GM18511 (cell line): ENCODE results near the gene DPM3.
"Not testable (repeated sequence)": the region's sequence is repeated elsewhere in the genome, so short reads cannot be mapped to it uniquely, and the experiment has no call there.

Experiments
- ATAC-seq: cut with Tn5 transposase; IDR thresholded peaks from one replicate; pipeline ENCODE4 v1.9.1; 2021; ENCODE audit warnings: mild to moderate bottlenecking, moderate library complexity; ENCODE audit not compliant: unreplicated experiment

The DPM3 gene

GRCh38 chr1:155126556-155127104, 13.7 kb downstream of the DPM3 start:
- ATAC-seq: no peak

DNA sequence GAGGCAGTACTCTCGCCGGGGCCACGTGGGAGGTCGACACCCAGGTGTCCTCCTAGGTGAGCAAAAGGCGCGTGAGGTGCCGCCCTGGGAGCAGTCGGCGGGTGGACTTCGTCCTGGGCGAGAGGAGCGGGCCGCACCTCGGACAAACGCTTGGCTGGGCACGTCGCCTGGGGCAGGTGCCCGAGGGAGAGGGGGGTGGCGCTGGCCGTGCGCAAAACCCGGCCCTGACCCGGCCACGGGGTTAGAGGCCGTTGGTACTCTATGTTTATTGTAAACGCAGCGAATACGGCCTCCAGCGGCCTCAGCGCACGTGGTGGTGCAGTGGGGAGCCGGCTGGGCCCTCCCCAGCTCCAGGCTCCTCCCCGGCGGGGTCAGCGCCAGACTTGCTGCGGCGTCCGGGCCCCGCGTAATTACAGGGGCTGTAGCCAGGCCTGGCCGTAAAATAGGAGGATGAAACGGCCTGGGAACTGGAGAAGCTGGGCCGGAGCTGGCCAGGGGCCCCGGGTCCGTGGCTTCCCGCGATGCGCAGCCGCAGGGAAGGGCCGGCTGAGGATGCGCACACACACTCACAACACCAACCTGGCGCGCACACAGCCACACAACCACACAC, 14.3 kb downstream of the DPM3 start:
- no peak for ATAC-seq

GRCh38 chr1:155125511-155125945, 14.8 kb downstream of the DPM3 start:
- ATAC-seq: no peak

- no peak for ATAC-seq
These were observed 15.5 kb downstream of the DPM3 start for GRCh38 chr1:155124503-155125463.

DNA sequence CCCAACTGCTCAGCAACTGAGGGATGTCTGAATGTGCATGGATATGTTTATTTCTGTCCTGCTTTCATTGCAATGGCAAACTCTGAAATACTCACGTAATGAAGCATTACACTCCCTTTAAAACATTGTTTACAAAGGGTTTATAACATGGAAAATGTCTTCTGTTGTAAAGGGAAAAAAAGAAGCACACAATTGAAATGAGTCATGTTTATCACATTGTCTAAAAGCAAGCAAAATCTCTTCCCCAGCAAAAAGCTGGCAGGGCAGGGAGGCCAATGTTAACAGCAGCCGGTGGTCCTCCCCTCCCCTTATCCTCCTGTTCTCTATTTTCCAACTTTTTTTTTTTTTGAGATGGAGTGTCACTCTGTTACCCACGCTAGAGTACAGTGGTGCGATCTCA, 16.5 kb downstream of the DPM3 start:
- ATAC-seq: no peak

- ATAC-seq: no peak
These were observed 18.0 kb downstream of the DPM3 start for GRCh38 chr1:155122308-155122707.

DNA sequence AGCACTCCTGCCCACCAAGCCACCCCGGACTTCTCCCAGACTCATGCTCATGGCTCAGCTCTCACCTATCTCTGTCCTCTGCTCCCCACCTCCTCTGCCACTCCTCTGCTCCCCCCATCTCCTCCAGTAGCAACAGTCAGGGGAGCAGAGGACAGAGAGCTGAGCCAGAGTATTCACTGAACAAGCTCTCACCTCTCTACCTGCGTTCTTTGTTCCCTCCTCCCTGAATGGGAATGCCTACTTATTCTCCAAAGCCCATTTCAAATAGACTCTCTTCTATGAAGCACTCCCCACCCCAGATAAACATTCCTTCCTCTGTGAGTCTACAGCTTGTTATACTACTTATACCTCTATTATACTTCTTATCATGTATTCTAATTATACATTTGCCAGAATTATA, 19.1 kb downstream of the DPM3 start:
- no peak for ATAC-seq

DNA sequence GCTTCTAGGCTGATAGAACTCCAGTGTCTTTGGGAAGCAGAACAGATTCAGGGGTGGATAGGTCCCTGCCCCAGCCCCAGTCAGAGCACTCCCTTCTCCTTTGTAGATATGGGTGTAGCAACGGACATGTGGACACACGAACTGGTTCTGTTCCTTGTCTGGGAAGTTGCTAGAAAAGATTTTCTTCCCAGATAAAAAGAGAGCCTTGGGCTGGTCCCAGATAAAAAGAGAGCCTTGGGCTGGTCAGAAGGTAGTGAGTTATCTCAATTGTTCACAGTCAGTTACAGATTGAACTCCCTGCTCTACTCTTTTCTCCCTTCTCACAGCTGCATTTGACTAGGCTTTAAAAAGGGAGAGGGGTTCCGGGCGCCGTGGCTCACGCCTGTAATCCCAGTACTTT, 20.1 kb downstream of the DPM3 start:
- ATAC-seq: no peak

GRCh38 chr1:155118090-155118489, 22.2 kb downstream of the DPM3 start:
- not testable (repeated sequence) for ATAC-seq

- ATAC-seq: no peak
These were observed 22.7 kb downstream of the DPM3 start for GRCh38 chr1:155117610-155118009.

DNA sequence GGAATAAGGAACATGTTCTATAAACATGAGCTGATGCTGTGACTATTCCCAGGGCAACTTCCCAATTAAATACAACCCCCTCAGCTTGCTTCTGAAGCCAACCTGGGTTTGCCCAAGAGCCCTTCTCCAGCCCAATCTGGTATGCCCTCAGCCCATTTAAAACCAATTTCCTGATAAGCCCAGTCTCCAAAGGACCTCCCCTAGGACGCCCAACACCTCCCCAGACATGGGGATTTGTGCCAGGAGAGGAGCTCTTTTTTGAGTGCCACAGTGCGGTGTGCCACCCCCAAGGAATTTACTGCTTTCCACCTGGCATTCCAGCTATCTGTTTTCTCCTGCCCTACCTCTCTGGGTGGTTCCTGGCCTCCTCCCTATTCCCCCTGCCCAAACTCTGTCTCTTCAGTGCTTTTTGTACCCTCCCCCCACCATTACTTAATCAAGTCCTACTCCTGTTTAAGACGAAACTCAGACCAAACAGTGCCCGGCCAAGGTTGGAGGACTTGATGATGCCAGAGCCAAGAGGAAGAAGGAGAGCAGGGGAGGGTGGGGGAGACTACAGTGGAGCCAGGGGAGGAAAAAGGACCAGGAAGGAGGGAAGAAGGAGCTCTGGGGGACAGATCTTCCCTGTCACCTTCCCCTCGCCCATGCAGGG, 24.1 kb downstream of the DPM3 start:
- ATAC-seq: no peak

DNA sequence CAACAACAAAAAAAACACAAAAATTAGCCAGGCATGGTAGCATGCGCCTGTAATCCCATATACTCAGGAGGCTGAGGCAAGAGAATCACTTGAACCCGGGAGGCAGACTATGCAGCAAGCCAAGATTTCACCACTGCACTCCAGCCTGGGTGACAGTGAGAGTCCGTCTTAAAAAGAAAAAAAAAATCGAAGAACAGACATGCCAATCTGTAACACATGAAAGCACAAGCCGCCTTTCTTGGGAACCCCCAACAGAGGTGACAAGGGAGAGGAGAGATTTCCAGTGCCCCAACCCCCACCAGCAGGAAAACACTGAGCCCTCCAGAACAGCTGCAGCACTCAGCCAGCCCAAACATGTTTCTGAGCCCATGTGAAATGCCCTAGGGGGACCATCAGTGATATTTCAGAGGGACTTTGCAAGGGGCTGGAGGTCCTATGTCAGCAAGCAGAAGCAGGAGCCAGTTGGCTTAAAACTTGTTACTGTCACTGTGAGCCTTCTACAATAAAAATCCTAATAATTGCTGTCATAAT, 26.8 kb downstream of the DPM3 start:
- ATAC-seq: no peak

DNA sequence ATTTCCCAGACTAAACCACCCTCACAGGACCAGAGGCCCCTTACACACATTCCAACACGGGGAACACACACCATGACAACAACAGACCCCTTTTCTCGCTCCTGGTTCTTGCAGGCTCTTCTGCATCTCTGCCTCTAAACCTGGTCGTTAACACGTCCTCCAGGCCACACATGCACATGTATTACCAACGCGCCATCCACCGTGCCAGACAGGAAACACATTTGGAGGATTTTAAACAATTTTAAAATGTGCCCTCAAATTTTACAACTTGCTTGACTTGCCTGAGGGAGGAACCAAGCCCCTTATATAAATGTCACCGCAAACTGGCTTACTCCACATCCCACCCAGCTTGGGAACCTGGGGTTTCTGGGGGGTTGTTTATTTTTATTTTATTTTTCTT, 29.5 kb downstream of the DPM3 start:
- ATAC-seq: no peak

DNA sequence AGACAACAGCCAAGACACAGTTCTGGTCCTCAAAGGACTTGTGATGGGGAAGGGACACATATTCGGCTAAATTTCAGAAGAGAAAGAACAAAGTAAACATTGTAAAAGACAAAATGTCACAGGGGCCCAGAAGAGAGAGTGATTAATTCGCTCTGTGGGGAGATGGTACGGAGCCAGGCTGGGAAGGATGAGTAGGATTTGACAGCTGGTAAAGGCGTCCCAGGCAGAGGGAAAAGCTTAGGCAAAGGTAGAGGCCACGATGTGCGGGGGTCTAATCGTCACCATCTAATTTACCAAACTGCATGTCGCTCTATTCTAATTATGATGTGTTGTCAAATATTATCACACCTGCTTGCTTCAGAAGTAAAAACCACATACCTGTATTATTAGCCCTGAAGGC, 29.9 kb downstream of the DPM3 start:
- no peak for ATAC-seq

- no peak for ATAC-seq
These were observed 32.0 kb downstream of the DPM3 start for GRCh38 chr1:155108296-155108695.

- ATAC-seq: no peak
These were observed 32.7 kb downstream of the DPM3 start for GRCh38 chr1:155107309-155108264.

DNA sequence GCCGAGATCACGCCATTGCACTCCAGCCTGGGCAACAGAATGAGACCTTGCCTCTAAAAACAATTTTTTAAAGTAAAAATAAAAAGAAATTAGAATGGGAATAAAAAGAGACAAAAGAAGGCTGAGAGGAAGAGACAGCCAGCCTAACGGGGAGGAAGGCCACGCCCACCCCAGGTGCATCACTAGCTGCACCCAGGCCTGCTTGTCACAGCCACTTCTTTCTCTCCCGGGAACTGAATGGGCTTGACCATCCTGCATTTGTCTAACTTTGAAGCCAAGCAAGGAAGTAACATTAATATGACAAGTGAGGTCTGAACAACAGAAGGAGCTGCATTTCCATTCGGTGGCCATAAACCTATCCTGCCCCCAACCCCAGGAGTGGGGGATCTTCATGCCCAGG, 33.5 kb downstream of the DPM3 start:
- ATAC-seq: no peak

DNA sequence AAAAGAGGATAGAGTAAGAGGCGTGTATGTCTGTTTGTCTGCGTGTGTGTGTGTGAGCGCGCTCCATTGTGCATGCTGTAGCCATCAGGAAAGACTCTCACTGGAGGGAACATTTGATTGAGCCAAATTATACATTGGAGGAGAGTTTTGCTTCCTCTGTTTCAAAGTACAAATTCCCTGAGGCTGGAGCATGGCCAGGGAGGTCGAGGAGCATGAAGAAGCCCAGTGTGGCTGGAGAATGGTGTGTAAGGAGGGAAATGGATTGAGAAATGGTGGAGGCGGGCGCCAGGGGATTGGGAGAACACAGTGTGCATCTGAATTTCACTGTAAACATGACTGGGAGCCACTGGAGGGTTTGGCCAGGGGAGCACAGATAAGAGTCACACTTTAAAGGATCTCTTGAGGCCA, 34.7 kb downstream of the DPM3 start:
- ATAC-seq: no peak

DNA sequence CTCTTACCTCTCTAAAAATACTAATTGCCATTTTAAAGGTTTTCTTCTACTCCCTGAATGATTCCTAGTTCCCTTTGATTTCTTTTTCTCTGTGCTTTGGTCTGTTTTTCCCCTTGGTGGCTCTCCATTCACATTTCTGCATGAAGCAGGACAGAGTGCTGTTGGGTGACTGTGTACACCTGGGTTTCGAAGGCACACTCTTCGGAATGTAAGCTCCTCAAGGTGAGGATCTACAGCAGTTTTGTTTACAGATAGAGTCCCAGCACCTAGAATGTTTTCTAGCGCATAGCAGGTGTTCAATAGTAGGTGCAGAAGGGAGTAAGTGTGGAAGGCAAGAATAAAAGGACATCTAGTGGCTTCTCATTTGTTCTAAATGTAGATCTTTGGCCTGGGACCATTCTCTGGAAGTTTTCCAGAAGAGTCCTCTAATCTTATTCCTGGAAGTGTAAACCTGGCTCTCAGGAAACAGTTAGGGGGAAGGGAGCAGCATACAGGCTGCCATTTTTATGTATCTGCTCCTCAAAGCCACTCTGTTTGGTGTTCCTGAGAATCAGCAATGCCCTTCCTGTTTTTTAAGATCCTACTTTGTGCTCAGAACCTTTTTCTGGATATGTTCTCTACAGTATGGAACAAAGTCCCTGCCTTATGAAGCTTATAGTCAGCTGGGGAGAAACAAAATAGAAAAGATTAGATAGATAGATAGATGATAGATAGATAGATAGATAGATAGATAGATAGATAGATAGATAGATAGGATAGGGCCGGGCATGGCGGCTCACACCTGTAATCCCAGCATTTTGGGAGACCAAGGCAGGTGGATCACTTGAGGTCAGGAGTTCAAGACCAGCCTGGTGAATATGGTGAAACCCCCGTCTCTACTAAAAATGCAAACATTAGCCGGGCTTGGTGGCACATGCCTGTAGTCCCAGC, 35.5 kb downstream of the DPM3 start:
- no peak for ATAC-seq
